ENCODE measurements around the gene ATP9A. TPM values are rescaled to one million over a fixed set of nuclear protein-coding genes. Genes with fewer than 3 reads are reported as not detected.

The ATP9A gene
- polyA plus RNA-seq, 1 of the 3 experiments (the other 2 are of a cell fraction) = 11.0 TPM

- CTCF ChIA-PET = interaction anchor here (1.0 to 1.2 kb wide), 3 partner anchors 10 to 18 kb away, joined by 3 read pairs; no protein-coding TSS in a partner anchor
- POLR2A ChIA-PET = no interaction called here
- 93% methylated on average over 10 of the region's 10 CpGs for WGBS (ENCODE audit: low lambda C conversion rate)
These were observed 57.8 kb downstream of the ATP9A start for GRCh38 chr20:51710361-51710894.

DNA sequence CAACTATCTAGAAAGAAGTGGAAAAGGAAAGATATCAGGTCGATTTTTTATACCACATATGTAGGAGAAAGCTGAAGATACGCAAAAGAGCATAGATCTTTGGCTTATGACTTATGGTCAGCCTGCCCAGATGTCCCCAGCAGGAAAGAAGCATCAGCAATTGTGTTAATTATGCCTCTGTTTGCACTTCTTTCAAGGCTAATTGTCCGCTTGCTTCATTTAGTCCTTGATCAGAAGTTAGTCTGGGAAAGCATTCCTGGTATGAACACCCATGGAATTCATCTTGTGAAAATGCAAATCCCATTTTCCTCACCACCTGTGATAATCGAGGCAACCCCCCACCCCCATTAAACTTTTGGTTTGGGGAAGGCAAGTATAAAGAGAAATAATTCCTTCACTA is 62.8 kb downstream of the ATP9A start:
- WGBS (ENCODE audit: low lambda C conversion rate) = 81% methylated on average over 4 of the region's 4 CpGs
- TF ChIP-seq, protein P1, sequence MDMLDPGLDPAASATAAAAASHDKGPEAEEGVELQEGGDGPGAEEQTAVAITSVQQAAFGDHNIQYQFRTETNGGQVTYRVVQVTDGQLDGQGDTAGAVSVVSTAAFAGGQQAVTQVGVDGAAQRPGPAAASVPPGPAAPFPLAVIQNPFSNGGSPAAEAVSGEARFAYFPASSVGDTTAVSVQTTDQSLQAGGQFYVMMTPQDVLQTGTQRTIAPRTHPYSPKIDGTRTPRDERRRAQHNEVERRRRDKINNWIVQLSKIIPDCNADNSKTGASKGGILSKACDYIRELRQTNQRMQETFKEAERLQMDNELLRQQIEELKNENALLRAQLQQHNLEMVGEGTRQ (IDR thresholded peaks at IDR 0.05; ENCODE audit: borderline replicate concordance, low read depth, low read length) = no peak
- TF ChIP-seq, protein P2, sequence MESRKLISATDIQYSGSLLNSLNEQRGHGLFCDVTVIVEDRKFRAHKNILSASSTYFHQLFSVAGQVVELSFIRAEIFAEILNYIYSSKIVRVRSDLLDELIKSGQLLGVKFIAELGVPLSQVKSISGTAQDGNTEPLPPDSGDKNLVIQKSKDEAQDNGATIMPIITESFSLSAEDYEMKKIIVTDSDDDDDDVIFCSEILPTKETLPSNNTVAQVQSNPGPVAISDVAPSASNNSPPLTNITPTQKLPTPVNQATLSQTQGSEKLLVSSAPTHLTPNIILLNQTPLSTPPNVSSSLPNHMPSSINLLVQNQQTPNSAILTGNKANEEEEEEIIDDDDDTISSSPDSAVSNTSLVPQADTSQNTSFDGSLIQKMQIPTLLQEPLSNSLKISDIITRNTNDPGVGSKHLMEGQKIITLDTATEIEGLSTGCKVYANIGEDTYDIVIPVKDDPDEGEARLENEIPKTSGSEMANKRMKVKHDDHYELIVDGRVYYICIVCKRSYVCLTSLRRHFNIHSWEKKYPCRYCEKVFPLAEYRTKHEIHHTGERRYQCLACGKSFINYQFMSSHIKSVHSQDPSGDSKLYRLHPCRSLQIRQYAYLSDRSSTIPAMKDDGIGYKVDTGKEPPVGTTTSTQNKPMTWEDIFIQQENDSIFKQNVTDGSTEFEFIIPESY (IDR thresholded peaks at IDR 0.05; ENCODE audit: borderline replicate concordance, low read depth) = no peak
- TF ChIP-seq CTCF (IDR thresholded peaks at IDR 0.05) (no peak), EZH2phosphoT487 (IDR thresholded peaks at IDR 0.05; ENCODE audit: borderline replicate concordance, low read depth) (no peak), RCOR1 (IDR thresholded peaks at IDR 0.05; ENCODE audit: low read length) (no peak), TAF1 (IDR thresholded peaks at IDR 0.05; ENCODE audit: borderline replicate concordance, low read depth, low read length) (no peak)
- TF ChIP-seq, protein P3, sequence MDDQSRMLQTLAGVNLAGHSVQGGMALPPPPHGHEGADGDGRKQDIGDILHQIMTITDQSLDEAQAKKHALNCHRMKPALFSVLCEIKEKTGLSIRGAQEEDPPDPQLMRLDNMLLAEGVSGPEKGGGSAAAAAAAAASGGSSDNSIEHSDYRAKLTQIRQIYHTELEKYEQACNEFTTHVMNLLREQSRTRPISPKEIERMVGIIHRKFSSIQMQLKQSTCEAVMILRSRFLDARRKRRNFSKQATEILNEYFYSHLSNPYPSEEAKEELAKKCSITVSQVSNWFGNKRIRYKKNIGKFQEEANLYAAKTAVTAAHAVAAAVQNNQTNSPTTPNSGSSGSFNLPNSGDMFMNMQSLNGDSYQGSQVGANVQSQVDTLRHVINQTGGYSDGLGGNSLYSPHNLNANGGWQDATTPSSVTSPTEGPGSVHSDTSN (IDR thresholded peaks at IDR 0.05) = no peak
- TF ChIP-seq, protein P4, sequence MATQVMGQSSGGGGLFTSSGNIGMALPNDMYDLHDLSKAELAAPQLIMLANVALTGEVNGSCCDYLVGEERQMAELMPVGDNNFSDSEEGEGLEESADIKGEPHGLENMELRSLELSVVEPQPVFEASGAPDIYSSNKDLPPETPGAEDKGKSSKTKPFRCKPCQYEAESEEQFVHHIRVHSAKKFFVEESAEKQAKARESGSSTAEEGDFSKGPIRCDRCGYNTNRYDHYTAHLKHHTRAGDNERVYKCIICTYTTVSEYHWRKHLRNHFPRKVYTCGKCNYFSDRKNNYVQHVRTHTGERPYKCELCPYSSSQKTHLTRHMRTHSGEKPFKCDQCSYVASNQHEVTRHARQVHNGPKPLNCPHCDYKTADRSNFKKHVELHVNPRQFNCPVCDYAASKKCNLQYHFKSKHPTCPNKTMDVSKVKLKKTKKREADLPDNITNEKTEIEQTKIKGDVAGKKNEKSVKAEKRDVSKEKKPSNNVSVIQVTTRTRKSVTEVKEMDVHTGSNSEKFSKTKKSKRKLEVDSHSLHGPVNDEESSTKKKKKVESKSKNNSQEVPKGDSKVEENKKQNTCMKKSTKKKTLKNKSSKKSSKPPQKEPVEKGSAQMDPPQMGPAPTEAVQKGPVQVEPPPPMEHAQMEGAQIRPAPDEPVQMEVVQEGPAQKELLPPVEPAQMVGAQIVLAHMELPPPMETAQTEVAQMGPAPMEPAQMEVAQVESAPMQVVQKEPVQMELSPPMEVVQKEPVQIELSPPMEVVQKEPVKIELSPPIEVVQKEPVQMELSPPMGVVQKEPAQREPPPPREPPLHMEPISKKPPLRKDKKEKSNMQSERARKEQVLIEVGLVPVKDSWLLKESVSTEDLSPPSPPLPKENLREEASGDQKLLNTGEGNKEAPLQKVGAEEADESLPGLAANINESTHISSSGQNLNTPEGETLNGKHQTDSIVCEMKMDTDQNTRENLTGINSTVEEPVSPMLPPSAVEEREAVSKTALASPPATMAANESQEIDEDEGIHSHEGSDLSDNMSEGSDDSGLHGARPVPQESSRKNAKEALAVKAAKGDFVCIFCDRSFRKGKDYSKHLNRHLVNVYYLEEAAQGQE (IDR thresholded peaks at IDR 0.05; ENCODE audit: low read depth, low read length) = no peak
- Histone ChIP-seq H3K36me3 (replicated peaks in 1 of 2; ENCODE audit: control insufficient read depth in 1 of 2, insufficient read depth in 2 of 2, low read length in 1 of 2) (peaks cover 0 to 6% of the 10 kb centered on the region in 2 experiments), H3K4me2 (no peak overlapping the region), H4K20me1 (ENCODE audit: insufficient read depth) (no peaks in the 10 kb centered on the region), H3K9me3 (no peaks in the 10 kb centered on the region), H3K27ac (ENCODE audit: low read depth in 2 of 2, low read length in 1 of 2) (no peak overlapping the region), H3F3A (replicated peaks; ENCODE audit: insufficient read depth) (no peaks in the 10 kb centered on the region), H3K9ac (no peak overlapping the region), H3K9me2 (no peaks in the 10 kb centered on the region), H3K4me1 (ENCODE audit: control insufficient read depth in 1 of 2, insufficient read depth in 2 of 2, low read depth in 1 of 2, low read length in 1 of 2) (peaks cover 5 to 7% of the 10 kb centered on the region in 2 experiments; a peak in 3 of 4 replicates), H3K79me2 (ENCODE audit: insufficient read depth) (no peaks in the 10 kb centered on the region), H3K4me3 (ENCODE audit: low read depth in 2 of 2, low read length in 1 of 2) (no peak overlapping the region), H3K27me3 (ENCODE audit: insufficient read depth) (no peaks in the 10 kb centered on the region), H2AFZ (ENCODE audit: low read depth) (no peak overlapping the region)
- DNase-seq = no peak
- POLR2A ChIA-PET = no interaction called here
- CTCF ChIA-PET = interaction anchor here (1.0 kb wide), 1 partner anchor 261 kb away, joined by 3 read pairs; no protein-coding TSS in a partner anchor

More at GRCh38 chr20:51710361-51710894, 57.8 kb downstream of the ATP9A start:
- peaks cover 4% of the 10 kb centered on the region in 2 experiments; a peak in 3 of 4 replicates for H3K4me1 ChIP-seq (ENCODE audit: control insufficient read depth in 1 of 2, insufficient read depth in 2 of 2, low read depth in 1 of 2, low read length in 1 of 2)
- H3K27ac ChIP-seq (ENCODE audit: low read depth in 2 of 2, low read length in 1 of 2) = no peak overlapping the region
- no peak overlapping the region for H3K4me3 ChIP-seq (ENCODE audit: low read depth in 2 of 2, low read length in 1 of 2)
- no peak for DNase-seq
- no peaks in the 10 kb centered on the region for H4K20me1 ChIP-seq (ENCODE audit: insufficient read depth)
- H3F3A ChIP-seq (replicated peaks; ENCODE audit: insufficient read depth) = no peaks in the 10 kb centered on the region
- H3K27me3 ChIP-seq (ENCODE audit: insufficient read depth) = no peaks in the 10 kb centered on the region
- H3K9ac ChIP-seq = no peak overlapping the region
- H3K9me3 ChIP-seq = no peaks in the 10 kb centered on the region
- H3K79me2 ChIP-seq (ENCODE audit: insufficient read depth) = no peaks in the 10 kb centered on the region
- TF ChIP-seq GABPA (IDR thresholded peaks at IDR 0.05; ENCODE audit: low read depth) (no peak), POLR2AphosphoS5 (IDR thresholded peaks at IDR 0.05; ENCODE audit: low read depth, low read length) (no peak), TEAD4 (IDR thresholded peaks at IDR 0.05; ENCODE audit: borderline replicate concordance, insufficient read depth) (no peak), RFX5 (IDR thresholded peaks at IDR 0.05; ENCODE audit: low read length) (no peak), MEF2A (IDR thresholded peaks at IDR 0.05; ENCODE audit: borderline replicate concordance, low read depth) (no peak), RAD21 (IDR thresholded peaks at IDR 0.05; ENCODE audit: low read length) (no peak), MXI1 (IDR thresholded peaks at IDR 0.05; ENCODE audit: low read depth, low read length) (no peak), RXRA (IDR thresholded peaks at IDR 0.05; ENCODE audit: borderline replicate concordance, low read depth) (no peak)
- TF ChIP-seq, protein P5, sequence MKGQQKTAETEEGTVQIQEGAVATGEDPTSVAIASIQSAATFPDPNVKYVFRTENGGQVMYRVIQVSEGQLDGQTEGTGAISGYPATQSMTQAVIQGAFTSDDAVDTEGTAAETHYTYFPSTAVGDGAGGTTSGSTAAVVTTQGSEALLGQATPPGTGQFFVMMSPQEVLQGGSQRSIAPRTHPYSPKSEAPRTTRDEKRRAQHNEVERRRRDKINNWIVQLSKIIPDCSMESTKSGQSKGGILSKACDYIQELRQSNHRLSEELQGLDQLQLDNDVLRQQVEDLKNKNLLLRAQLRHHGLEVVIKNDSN (IDR thresholded peaks at IDR 0.05; ENCODE audit: borderline replicate concordance, low read depth) = no peak
- peaks cover 0 to 6% of the 10 kb centered on the region in 2 experiments for H3K36me3 ChIP-seq (replicated peaks in 1 of 2; ENCODE audit: control insufficient read depth in 1 of 2, insufficient read depth in 2 of 2, low read length in 1 of 2)
- no peaks in the 10 kb centered on the region for H3K9me2 ChIP-seq
- no peak overlapping the region for H3K4me2 ChIP-seq
- no peak overlapping the region for H2AFZ ChIP-seq (ENCODE audit: low read depth)
